GM21367 (cell line): ENCODE results near the gene SLC9A3.

Source experiments
- ATAC-seq: cut with Tn5 transposase; IDR thresholded peaks from one replicate; pipeline ENCODE4 v1.9.1; 2021; ENCODE audit not compliant: unreplicated experiment

Gene SLC9A3

GRCh38 chr5:448061-448765 is 76.0 kb downstream of the SLC9A3 start:
- ATAC-seq: no peak

- ATAC-seq: no peak
Measured at GRCh38 chr5:447501-447900, 76.7 kb downstream of the SLC9A3 start.

- no peak for ATAC-seq
Measured at GRCh38 chr5:446883-447263, 77.4 kb downstream of the SLC9A3 start.

GRCh38 chr5:446066-446882 is 78.0 kb downstream of the SLC9A3 start:
- no peak for ATAC-seq

- ATAC-seq: no peak
Measured at GRCh38 chr5:445591-445990, 78.7 kb downstream of the SLC9A3 start.

- no peak for ATAC-seq
Measured at GRCh38 chr5:444226-444625, 80.0 kb downstream of the SLC9A3 start.

- no peak for ATAC-seq
Measured at GRCh38 chr5:443239-444151, 80.8 kb downstream of the SLC9A3 start.

- peak; percentile 69 for ATAC-seq
Measured at GRCh38 chr5:442335-443238, 81.7 kb downstream of the SLC9A3 start, which contains the start of gene EXOC3. Gene EXOC3 (plus strand): TSS chr5:443176. CDS start chr5:446206, 3,030 bp downstream.

- ATAC-seq: no peak
Measured at GRCh38 chr5:441996-442334, 82.3 kb downstream of the SLC9A3 start.

GRCh38 chr5:440401-441201 is 83.6 kb downstream of the SLC9A3 start:
- no peak for ATAC-seq

GRCh38 chr5:439636-440035 is 84.6 kb downstream of the SLC9A3 start:
- ATAC-seq: no peak

- ATAC-seq: no peak
Measured at GRCh38 chr5:439181-439580, 85.1 kb downstream of the SLC9A3 start.

- ATAC-seq: no peak
Measured at GRCh38 chr5:438481-438981, 85.7 kb downstream of the SLC9A3 start.

- no peak for ATAC-seq
Measured at GRCh38 chr5:437281-437771, 86.9 kb downstream of the SLC9A3 start.

GRCh38 chr5:436641-436975 is 87.6 kb downstream of the SLC9A3 start:
- ATAC-seq: no peak

- ATAC-seq: no peak
Measured at GRCh38 chr5:435961-436640, 88.1 kb downstream of the SLC9A3 start.

- ATAC-seq: no peak
Measured at GRCh38 chr5:435156-435790, 89.0 kb downstream of the SLC9A3 start.

- ATAC-seq: no peak
Measured at GRCh38 chr5:434443-435146, 89.7 kb downstream of the SLC9A3 start.
